RPMI7951 (cell line): ENCODE measurements around the gene BICC1. TPM values are rescaled to one million over a fixed set of nuclear protein-coding genes. Genes with fewer than 3 reads are reported as not detected.

ENCODE experiments used
- DNase-seq: peaks from one replicate; pipeline ENCODE4 v3.0.0-alpha.2; 2012; ENCODE audit warnings: low read depth
- total RNA-seq: library from RNA; depleted of rRNA; stranded (reverse); fragments of >200 nt; shearing (Covaris generic); gene quantifications from 2 replicates; pipeline ENCODE4 v1.2.3, GENCODE V29; 2014

The BICC1 gene
- total RNA-seq, 1 experiment from 2014 or later, result 37.6 TPM

- no peak for DNase-seq
Measured at GRCh38 chr10:58821752-58822056, 309.0 kb downstream of the BICC1 start.

GRCh38 chr10:58823983-58824382 lies 311.3 kb downstream of the BICC1 start:
- no peak for DNase-seq

GRCh38 chr10:58824396-58824795 lies 311.7 kb downstream of the BICC1 start:
- DNase-seq, result no peak

- no peak for DNase-seq
Measured at GRCh38 chr10:58826694-58827093, 314.0 kb downstream of the BICC1 start.

- DNase-seq, result no peak
Measured at GRCh38 chr10:58827381-58827780, 314.7 kb downstream of the BICC1 start.

GRCh38 chr10:58829839-58830238 lies 317.2 kb downstream of the BICC1 start:
- no peak for DNase-seq

GRCh38 chr10:58830697-58831096 lies 318.0 kb downstream of the BICC1 start:
- DNase-seq, result no peak

GRCh38 chr10:58833771-58834561 lies 321.3 kb downstream of the BICC1 start:
- no peak for DNase-seq

- no peak for DNase-seq
Measured at GRCh38 chr10:58836176-58836700, 323.6 kb downstream of the BICC1 start.

GRCh38 chr10:58836991-58837575 lies 324.4 kb downstream of the BICC1 start:
- no peak for DNase-seq

- no peak for DNase-seq
Measured at GRCh38 chr10:58837826-58838225, 325.2 kb downstream of the BICC1 start.

- DNase-seq, result no peak
Measured at GRCh38 chr10:58838561-58839208, 326.0 kb downstream of the BICC1 start.

- no peak for DNase-seq
Measured at GRCh38 chr10:58839771-58840170, 327.1 kb downstream of the BICC1 start.

GRCh38 chr10:58840840-58841435 lies 328.3 kb downstream of the BICC1 start:
- no peak for DNase-seq

GRCh38 chr10:58842860-58843376 lies 330.2 kb downstream of the BICC1 start:
- DNase-seq, result no peak

- no peak for DNase-seq
Measured at GRCh38 chr10:58843760-58844159, 331.1 kb downstream of the BICC1 start.

- DNase-seq, result no peak
Measured at GRCh38 chr10:58844680-58845079, 332.0 kb downstream of the BICC1 start.

- DNase-seq, result no peak
Measured at GRCh38 chr10:58846856-58847255, 334.2 kb downstream of the BICC1 start.

- peak; percentile 43 for DNase-seq
Measured at GRCh38 chr10:58851606-58852005, 338.9 kb downstream of the BICC1 start.

GRCh38 chr10:58853668-58854067 lies 341.0 kb downstream of the BICC1 start:
- DNase-seq, result no peak

- no peak for DNase-seq
Measured at GRCh38 chr10:58854811-58855210, 342.1 kb downstream of the BICC1 start.

GRCh38 chr10:58856508-58857240 lies 344.0 kb downstream of the BICC1 start:
- peak; percentile 93 for DNase-seq
